GM18951 (cell line): Measurements from ENCODE around the gene SF3B5.

Experiments used
- POLR2A ChIP-seq: IDR thresholded peaks from 4 replicates; pipeline ENCODE4 v1.6.1; 2011; ENCODE audit warnings: mild to moderate bottlenecking; ENCODE audit not compliant: insufficient read length, insufficient read depth; ENCODE audit errors: extremely low read depth
- in situ Hi-C: fragments of 300-500 bp; cut with MboI; formaldehyde crosslinking; loops from one replicate; pipeline ENCODE4 v1.12.0; 2022; ENCODE audit warnings: low sequenced_read_pairs, mixed read lengths, inconsistent platforms; ENCODE audit not compliant: unreplicated experiment

SF3B5 gene

DNA sequence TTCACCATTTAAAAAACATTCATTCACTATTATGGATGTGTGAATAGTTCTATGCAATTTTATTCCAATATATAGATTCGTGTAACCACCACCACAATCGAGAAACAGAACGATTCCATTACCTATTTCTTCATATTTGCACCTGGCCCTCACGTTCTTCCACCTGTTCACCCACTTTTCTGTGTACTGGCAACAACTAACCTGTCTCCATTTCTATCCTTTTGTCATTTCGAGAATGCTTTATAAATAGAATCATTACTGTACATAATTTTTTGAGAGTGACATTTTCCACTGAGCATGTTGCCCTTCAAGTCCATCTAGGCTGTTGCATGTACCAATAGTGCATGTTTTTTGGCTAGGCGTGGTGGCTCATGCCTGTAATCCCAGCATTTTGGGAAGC lies 31.7 kb upstream of the SF3B5 start:
- in situ Hi-C loops: no loop called here

DNA sequence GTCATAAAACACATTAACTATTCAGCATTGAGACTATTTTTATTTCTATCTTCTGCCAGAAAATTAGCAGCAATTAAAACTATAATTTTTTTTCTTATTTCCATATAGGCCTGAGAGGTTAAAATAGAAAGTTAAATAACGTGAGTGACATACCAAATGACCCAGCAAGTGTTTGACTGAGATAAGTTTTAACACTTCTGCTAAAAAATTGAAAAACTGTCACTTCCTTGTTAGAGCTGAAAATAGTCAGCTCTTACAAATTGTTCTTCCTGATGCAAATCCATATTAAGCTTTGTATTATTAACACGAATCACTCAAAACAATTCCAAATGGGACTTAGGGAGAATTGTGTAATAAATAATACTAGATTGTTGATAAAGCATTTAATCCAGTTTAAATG lies 28.5 kb upstream of the SF3B5 start:
- in situ Hi-C loops: no loop called here
- TF ChIP-seq POLR2A: no peak

More for the DNA sequence above, 31.7 kb upstream of the SF3B5 start:
- TF ChIP-seq POLR2A: no peak

DNA sequence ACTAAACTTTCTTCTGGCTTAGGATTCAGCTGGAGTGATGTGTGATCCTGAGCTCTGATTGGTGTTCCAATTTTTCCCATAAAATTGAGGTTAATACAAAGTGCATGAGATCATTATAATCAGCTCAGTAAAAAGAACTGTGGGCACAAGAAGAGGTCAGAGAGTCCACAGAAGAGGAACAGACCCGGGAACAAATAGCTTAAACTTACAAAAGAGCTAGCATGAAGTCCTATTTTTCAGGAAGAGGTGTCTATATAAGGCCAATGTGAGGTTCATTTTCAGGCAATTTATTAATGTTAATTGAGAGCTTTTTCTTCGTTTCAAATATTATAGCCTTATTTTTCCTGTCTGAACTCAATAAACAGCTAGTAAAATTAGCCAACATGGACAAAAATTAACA lies 28.0 kb upstream of the SF3B5 start:
- TF ChIP-seq POLR2A: no peak
- in situ Hi-C loops: no loop called here

DNA sequence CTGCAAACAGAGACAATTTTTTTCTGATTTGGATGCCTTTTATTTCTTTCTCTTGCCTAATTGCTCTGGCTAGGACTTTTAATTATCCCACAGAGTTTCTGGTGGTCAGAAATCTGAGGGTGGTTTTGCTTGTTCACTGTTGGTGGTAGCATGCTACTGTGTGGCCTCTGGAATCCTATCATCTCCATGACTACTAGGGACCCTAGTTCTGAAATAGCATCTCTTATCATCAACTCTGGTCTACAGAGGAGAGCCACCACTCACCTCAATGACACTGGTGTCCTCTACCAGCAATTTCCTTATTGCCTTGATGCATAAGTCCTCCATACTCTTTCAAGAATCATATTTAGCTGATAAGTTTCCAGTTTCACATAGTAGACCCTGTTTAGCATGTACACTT lies 27.5 kb upstream of the SF3B5 start:
- in situ Hi-C loops: no loop called here
- no peak for TF ChIP-seq POLR2A

DNA sequence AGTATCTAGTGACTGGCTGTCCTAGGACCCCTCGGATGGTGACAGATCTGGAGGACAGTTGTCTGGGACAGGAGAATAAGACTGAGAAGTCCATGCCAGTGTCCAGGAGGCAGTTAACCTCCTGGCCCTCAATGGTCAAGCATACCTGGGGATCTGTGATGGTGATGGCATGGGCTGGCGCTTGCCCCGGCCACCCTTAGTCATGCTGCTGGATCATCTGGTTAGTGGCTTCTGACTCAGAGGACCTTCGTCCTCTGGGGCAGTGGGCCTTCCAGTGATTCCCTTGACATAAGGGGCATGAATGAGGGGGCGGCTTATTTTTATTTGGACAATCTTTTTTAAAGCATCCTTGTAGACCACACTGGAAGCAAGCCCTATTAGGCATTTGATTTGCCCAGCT lies 24.0 kb upstream of the SF3B5 start:
- in situ Hi-C loops: no loop called here
- TF ChIP-seq POLR2A: no peak

DNA sequence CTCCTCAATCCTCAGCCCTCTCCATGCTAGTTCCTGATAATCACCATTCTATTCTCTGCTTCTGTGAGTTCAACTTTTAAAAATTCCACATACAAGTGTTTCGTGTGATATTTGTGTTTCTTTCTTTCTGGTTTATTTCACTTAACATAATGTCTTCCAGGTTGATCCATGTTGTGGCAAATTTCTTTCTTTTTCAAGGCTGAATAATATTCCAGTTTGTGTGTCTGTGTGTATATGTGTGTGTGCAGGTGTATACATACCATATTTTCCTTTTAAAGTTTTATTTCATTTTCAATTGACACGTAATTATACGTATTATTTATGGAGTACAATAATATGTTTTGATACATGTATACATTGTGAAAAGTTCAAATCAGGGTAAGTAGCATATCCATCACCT lies 19.8 kb upstream of the SF3B5 start:
- TF ChIP-seq POLR2A: no peak
- in situ Hi-C loops: no loop called here

DNA sequence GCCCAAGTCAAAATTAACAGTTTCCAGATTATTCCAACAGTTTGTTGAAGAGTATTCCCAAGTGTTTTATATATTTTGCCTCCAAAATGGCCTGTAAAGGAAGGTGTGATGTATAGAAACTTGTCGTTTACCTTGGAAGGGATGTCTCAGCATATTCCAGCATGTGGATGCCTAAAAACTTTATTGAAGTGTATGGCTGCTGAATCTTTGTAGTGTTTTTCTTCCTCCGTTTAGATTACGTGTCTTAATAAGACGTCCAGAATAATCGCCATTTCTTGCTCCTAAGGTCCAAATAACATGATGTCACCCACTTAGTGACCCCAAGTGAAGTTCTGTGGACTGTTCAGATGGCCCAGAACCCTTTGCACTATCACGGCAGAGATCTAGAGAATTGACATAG lies 18.0 kb upstream of the SF3B5 start:
- no peak for TF ChIP-seq POLR2A
- in situ Hi-C loops: no loop called here

DNA sequence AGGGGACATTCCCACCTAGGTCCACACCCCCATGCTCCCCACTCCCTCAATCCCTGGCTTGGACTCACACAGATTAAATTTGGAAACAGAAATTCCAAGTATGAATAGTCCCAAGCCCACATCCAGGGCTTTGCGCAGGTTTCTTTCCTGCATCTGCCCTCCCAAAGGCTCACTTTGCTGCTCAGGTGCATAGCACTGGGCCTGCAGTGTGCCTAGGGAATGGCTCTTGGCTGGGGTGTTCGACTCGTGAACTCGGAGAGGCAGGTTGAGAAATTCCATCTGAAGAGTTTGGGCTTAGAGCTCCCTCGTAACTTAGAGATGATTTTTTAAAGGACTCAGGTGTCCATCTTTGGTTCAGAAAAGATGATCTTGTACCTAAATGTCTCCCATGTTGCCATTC lies 14.8 kb upstream of the SF3B5 start:
- no peak for TF ChIP-seq POLR2A
- in situ Hi-C loops: no loop called here

DNA sequence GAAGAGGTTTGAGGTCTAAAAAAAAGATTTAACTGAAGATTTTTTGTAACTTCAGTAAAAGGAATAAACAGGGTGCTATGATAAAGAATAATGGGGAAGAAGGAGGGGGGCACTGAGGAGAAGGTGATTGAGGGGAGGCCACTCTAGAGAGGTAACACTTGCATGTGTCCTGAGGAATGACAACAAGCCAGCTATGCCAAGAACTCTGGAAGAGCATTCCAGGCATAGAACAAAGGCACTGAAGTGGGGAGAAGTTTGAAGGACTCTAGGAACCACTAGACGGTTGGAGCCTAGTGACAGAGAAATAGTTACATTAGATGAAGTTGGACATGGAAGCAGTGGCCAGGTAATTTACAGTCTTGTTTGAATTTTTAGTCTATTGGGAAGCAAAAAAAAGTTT lies 10.8 kb upstream of the SF3B5 start:
- in situ Hi-C loops: loop anchor here (5.0 to 10.0 kb wide), 2 partner anchors 111 to 379 kb away; no protein-coding TSS in a partner anchor
- TF ChIP-seq POLR2A: no peak

DNA sequence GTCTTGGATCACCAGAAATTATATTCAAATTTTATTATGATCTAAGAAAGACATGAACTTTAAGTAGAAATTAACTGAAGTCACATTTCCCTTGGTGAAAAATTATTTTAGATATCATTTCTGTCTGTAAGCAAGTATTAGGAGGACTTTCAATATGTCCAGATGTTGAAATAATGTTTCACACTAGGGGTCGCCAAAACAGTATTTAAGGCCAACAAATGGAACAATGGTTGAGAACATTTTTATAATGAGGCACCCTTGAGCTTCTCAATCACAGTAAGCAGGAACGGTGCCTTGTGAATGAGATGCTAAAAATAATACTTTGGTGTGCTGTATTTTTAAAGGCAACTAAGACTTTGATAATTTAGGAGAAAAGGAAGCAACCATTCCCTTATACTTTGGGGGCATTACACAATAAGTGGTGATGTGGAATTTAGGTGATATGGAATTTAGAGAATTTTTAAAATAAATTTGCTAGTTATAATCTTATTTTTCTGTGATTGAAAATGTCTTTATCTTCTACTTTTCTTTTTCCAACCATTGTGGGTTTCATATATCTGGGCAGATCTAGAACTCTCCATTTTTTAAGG lies 9.6 kb upstream of the SF3B5 start:
- TF ChIP-seq POLR2A: no peak
- in situ Hi-C loops: loop anchor here (5.0 to 10.0 kb wide), 2 partner anchors 112 to 380 kb away; no protein-coding TSS in a partner anchor

DNA sequence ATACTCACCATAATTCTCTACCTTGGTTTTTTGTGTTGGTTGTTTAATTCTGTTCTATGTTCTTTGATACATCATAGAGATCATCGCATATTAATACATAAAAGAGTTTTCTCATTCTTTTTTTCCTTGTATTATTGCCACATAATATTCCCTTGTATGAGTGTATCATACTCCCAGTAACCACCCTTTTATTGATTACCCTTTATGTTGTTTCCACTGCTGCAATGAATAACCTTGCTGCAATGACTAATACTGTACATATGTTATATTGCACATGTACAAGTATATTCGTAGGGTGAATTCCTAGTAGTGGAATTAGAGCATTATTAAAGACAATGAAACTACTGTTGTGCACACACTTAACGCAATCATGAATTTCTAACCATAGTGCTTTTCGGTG lies 9.1 kb upstream of the SF3B5 start:
- in situ Hi-C loops: loop anchor here (10.0 kb wide), 1 partner anchor 380 kb away; no protein-coding TSS in a partner anchor
- TF ChIP-seq POLR2A: no peak

DNA sequence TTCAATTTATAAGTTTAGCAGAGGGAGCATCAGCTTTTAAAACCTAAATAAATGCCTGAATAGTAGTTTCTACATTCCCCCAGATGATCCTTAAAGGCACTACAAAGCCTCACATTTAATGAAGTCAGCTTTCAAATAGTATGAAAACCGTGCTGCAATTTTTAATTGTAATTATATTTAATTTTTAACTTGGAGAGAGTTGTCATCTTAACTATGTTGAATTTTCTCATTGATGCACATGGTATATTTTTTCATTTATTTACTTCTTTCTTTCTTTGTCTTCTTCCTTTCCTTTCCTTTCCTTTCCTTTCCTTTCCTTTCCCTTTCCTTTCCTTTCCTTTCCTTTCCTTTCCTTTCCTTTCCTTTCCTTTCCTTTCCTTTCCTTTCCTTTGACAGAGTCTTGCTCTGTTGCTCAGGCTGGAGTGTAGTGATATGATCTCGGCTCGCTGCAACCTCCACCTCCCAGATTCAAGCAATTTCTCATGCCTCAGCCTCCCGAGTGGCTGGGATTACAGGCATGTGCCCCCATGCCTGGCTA lies 7.7 kb upstream of the SF3B5 start:
- in situ Hi-C loops: loop anchor here (10.0 kb wide), 1 partner anchor 382 kb away; no protein-coding TSS in a partner anchor
- TF ChIP-seq POLR2A: no peak

DNA sequence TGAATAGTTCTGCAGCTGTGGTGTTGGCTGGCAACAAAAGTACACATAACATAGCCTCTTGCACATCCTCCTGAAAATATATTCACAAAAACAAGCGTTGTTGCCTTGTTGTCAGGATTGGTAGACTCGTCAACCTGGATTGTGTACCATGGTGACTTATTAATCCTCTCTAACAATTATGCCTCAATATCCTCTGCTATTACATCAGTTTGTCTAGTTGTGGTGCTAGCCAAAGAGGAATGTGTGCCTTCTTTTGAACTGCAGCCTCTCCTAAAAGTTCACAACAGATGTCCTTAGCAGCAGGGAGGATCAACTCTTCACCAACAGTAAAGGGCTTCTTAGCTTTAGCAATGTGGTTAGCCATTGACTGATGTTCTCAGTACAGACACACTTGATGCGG lies 3.6 kb upstream of the SF3B5 start:
- TF ChIP-seq POLR2A: no peak
- in situ Hi-C loops: no loop called here

DNA sequence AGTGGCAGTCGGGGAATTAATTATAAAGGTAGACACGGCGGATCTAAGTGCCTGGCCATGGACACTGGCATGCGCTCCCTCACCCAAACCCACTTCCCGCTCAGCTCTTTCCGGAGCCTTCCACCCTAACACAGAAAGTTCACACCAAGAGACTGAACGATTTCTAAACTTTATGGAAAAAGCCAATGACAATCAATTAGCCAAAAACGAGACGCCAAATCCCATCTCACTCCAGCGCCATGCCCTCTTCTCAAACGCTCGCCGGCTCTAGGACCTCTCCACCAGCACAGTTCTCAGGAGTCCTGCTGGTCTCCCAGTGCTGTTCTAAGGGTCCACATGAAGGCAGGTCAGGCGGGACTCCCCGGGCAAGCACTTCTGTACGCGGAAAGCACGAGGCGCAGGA lies 641 bp downstream of the SF3B5 start:
- TF ChIP-seq POLR2A: no peak
- in situ Hi-C loops: no loop called here
